MM.1S (cell line): ENCODE results near the gene KRT76.

ENCODE experiments used
- DNase-seq: peaks from one replicate; pipeline ENCODE4 v3.0.0-alpha.2; 2015
- H2AFZ ChIP-seq: fragments of 300-600 bp; sonication (generic); 2 replicates; pipeline ENCODE4 v1.6.0; 2016; ENCODE audit warnings: antibody characterized with exemption, low read length
- H3F3A ChIP-seq: fragments of 300-600 bp; sonication (generic); 2 replicates; pipeline ENCODE4 v1.6.1; 2016; ENCODE audit warnings: mild to moderate bottlenecking, antibody characterized with exemption, low read length, moderate library complexity, mixed read lengths; ENCODE audit not compliant: insufficient read depth
- H3K27ac ChIP-seq: fragments of 300-600 bp; sonication (generic); 2 replicates; pipeline ENCODE4 v1.5.1; 2016; ENCODE audit warnings: mild to moderate bottlenecking, low read length
- H3K27me3 ChIP-seq: fragments of 300-600 bp; sonication (generic); replicated peaks from 2 replicates; pipeline ENCODE4 v1.6.0; 2016; ENCODE audit warnings: low read length; ENCODE audit not compliant: insufficient read depth
- H3K36me3 ChIP-seq: fragments of 300-600 bp; sonication (generic); replicated peaks from 2 replicates; pipeline ENCODE4 v1.6.1; 2016; ENCODE audit warnings: mild to moderate bottlenecking, low read length, mixed read lengths; ENCODE audit not compliant: insufficient read depth
- H3K4me1 ChIP-seq: fragments of 300-600 bp; sonication (generic); 2 replicates; pipeline ENCODE4 v1.6.1; 2016; ENCODE audit warnings: low read length, mixed read lengths
- H3K4me2 ChIP-seq: fragments of 300-600 bp; sonication (generic); 2 replicates; pipeline ENCODE4 v1.6.0; 2016; ENCODE audit warnings: low read depth, low read length
- H3K4me3 ChIP-seq: fragments of 300-600 bp; sonication (generic); 2 replicates; pipeline ENCODE4 v1.5.1; 2016; ENCODE audit warnings: low read length, mixed read lengths
- H3K79me2 ChIP-seq: fragments of 300-600 bp; sonication (generic); 2 replicates; pipeline ENCODE4 v1.6.1; 2016; ENCODE audit warnings: mixed run types, low read length, mixed read lengths
- H3K9ac ChIP-seq: fragments of 300-600 bp; sonication (generic); 2 replicates; pipeline ENCODE4 v1.6.1; 2016; ENCODE audit warnings: low read length, mixed read lengths
- H3K9me2 ChIP-seq: fragments of 300-600 bp; sonication (generic); replicated peaks from 2 replicates; pipeline ENCODE4 v1.6.1; 2016; ENCODE audit warnings: mild to moderate bottlenecking, low read length, mixed read lengths; ENCODE audit not compliant: insufficient read depth
- H3K9me3 ChIP-seq: fragments of 300-600 bp; sonication (generic); replicated peaks from 2 replicates; pipeline ENCODE4 v1.6.1; 2016; ENCODE audit warnings: mild to moderate bottlenecking, low read length, mixed read lengths; ENCODE audit not compliant: insufficient read depth
- H4K20me1 ChIP-seq: fragments of 300-600 bp; sonication (generic); 2 replicates; pipeline ENCODE4 v1.6.1; 2016; ENCODE audit warnings: mild to moderate bottlenecking, low read length, moderate library complexity, mixed read lengths; ENCODE audit not compliant: insufficient read depth
- CTCF ChIP-seq: fragments of 300-600 bp; sonication (generic); IDR thresholded peaks from 2 replicates; pipeline ENCODE4 v1.5.1; 2016; ENCODE audit warnings: antibody characterized with exemption, low read length, mixed read lengths
- EZH2 ChIP-seq: fragments of 300-600 bp; sonication (generic); optimal IDR thresholded peaks from 2 replicates; pipeline ENCODE3; 2017; ENCODE audit warnings: low read depth, mild to moderate bottlenecking, antibody characterized with exemption, low read length, mixed read lengths
- EZH2phosphoT487 ChIP-seq: fragments of 300-600 bp; sonication (generic); IDR thresholded peaks from 2 replicates; pipeline ENCODE4 v1.6.1; 2018; ENCODE audit warnings: antibody characterized with exemption, low read length

Gene KRT76

GRCh38 chr12:52823761-52824450 lies 46.8 kb upstream of the KRT76 start:
- TF ChIP-seq EZH2 (no peak), EZH2phosphoT487 (no peak), CTCF (no peak)
- Histone ChIP-seq H3K27ac (no peak overlapping the region), H3K9ac (no peak overlapping the region), H3K79me2 (no peaks in the 10 kb centered on the region), H3F3A (no peaks in the 10 kb centered on the region), H2AFZ (no peak overlapping the region), H3K27me3 (peaks cover 93% of the 10 kb centered on the region), H4K20me1 (no peaks in the 10 kb centered on the region), H3K9me2 (no peaks in the 10 kb centered on the region), H3K9me3 (no peaks in the 10 kb centered on the region), H3K36me3 (no peaks in the 10 kb centered on the region), H3K4me3 (no peak overlapping the region), H3K4me1 (no peaks in the 10 kb centered on the region), H3K4me2 (no peak overlapping the region)
- no peak for DNase-seq

DNA sequence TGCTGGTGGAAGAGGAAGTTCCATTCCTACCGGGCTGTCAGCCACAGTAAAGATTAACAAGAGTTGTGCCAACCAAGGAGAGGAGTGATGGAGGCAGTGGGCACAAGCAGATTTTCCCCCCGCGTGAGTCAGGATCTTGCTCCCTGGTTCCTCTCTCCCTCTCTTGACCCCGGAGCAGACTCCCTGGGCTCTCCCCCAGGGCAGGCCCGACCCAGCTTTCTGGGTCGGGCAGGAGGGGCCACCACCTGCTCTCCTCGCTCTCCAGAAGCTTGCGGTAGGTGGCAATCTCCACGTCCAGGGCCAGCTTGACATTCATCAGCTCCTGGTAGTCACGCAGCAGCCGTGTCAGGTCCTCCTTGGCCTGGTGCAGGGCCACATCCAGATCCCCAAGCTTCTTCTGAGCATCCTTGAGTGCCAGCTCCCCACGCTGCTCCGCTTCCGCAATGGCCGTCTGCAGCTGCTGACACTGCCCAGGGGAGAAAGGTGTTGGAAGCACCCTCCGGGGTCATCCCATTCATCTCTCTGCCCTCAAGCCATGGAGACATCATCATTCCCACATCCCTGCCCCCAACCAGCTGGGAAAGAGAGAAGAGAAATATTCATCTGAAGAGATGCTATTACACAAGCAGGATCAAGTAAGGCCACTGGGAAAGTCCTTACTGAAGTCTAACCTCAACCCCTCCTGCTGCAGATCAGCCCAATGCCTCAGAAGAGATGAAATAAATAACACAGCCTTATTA lies 45.8 kb upstream of the KRT76 start:
- Histone ChIP-seq H3K27me3 (peaks cover 94% of the 10 kb centered on the region), H3F3A (no peaks in the 10 kb centered on the region), H4K20me1 (no peaks in the 10 kb centered on the region), H3K27ac (no peak overlapping the region), H3K9me2 (no peaks in the 10 kb centered on the region), H3K79me2 (no peaks in the 10 kb centered on the region), H3K9ac (no peak overlapping the region), H3K4me1 (no peaks in the 10 kb centered on the region), H3K9me3 (no peaks in the 10 kb centered on the region), H3K4me3 (no peak overlapping the region), H3K36me3 (no peaks in the 10 kb centered on the region), H3K4me2 (no peak overlapping the region), H2AFZ (no peak overlapping the region)
- DNase-seq, result no peak
- no peak for TF ChIP-seq CTCF
- no peak for TF ChIP-seq EZH2
- TF ChIP-seq EZH2phosphoT487, result no peak

GRCh38 chr12:52821826-52822660 lies 44.9 kb upstream of the KRT76 start:
- no peaks in the 10 kb centered on the region for H3K79me2 ChIP-seq
- no peak overlapping the region for H3K4me3 ChIP-seq
- H3K9ac ChIP-seq, result no peak overlapping the region
- no peak overlapping the region for H3K27ac ChIP-seq
- no peaks in the 10 kb centered on the region for H3F3A ChIP-seq
- H4K20me1 ChIP-seq, result no peaks in the 10 kb centered on the region
- no peaks in the 10 kb centered on the region for H3K4me1 ChIP-seq
- H2AFZ ChIP-seq, result no peak overlapping the region
- no peaks in the 10 kb centered on the region for H3K9me2 ChIP-seq
- no peak overlapping the region for H3K4me2 ChIP-seq
- H3K9me3 ChIP-seq, result no peaks in the 10 kb centered on the region
- peaks cover 94% of the 10 kb centered on the region for H3K27me3 ChIP-seq
- DNase-seq, result no peak
- H3K36me3 ChIP-seq, result no peaks in the 10 kb centered on the region
- TF ChIP-seq EZH2 (no peak), EZH2phosphoT487 (no peak), CTCF (no peak)
